ENCODE results near the gene FBXO10.

FBXO10 gene

DNA sequence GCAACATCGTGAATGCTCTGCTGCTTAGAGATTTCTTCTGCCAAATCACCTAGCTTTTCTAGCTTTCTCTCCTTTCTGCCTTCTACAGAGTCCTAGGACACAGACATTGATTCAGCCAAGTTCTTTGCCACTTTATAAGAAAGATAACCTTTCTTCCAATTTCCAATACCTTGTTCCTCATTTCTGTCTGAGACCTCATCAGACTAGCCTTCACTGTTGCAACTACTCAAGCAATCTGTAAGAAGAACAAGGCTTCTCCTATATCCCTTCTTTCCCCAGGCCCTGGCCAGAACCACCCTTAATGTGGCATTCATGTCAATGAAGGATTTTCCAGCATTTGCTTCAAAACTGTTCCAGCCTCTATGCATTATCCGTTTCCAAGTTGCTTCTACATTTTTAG lies 24.3 kb downstream of the FBXO10 start:
- no peak overlapping the region for H3K27ac ChIP-seq (replicated peaks)
- TF ChIP-seq GABPA (IDR thresholded peaks at IDR 0.05; ENCODE audit: low read depth): no peak
- no peak for TF ChIP-seq SPI1 (IDR thresholded peaks at IDR 0.05; ENCODE audit: borderline replicate concordance, low read depth)
- TF ChIP-seq POLR2AphosphoS5 (IDR thresholded peaks at IDR 0.05; ENCODE audit: low read depth): no peak
- TF ChIP-seq CTCF (IDR thresholded peaks at IDR 0.05; ENCODE audit: insufficient read depth, low read length): no peak
- TF ChIP-seq, protein P1, sequence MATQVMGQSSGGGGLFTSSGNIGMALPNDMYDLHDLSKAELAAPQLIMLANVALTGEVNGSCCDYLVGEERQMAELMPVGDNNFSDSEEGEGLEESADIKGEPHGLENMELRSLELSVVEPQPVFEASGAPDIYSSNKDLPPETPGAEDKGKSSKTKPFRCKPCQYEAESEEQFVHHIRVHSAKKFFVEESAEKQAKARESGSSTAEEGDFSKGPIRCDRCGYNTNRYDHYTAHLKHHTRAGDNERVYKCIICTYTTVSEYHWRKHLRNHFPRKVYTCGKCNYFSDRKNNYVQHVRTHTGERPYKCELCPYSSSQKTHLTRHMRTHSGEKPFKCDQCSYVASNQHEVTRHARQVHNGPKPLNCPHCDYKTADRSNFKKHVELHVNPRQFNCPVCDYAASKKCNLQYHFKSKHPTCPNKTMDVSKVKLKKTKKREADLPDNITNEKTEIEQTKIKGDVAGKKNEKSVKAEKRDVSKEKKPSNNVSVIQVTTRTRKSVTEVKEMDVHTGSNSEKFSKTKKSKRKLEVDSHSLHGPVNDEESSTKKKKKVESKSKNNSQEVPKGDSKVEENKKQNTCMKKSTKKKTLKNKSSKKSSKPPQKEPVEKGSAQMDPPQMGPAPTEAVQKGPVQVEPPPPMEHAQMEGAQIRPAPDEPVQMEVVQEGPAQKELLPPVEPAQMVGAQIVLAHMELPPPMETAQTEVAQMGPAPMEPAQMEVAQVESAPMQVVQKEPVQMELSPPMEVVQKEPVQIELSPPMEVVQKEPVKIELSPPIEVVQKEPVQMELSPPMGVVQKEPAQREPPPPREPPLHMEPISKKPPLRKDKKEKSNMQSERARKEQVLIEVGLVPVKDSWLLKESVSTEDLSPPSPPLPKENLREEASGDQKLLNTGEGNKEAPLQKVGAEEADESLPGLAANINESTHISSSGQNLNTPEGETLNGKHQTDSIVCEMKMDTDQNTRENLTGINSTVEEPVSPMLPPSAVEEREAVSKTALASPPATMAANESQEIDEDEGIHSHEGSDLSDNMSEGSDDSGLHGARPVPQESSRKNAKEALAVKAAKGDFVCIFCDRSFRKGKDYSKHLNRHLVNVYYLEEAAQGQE (IDR thresholded peaks at IDR 0.05; ENCODE audit: insufficient replicate concordance, low read depth): no peak
- H3K27me3 ChIP-seq (ENCODE audit: insufficient read depth, poor library complexity, severe bottlenecking): no peaks in the 10 kb centered on the region
- no peak overlapping the region for H3K4me3 ChIP-seq (replicated peaks; ENCODE audit: insufficient read depth, low read length)
- no peak for DNase-seq (ENCODE audit: low read depth in 1 of 2, low spot score in 1 of 2)

GRCh38 chr9:37551468-37551867 lies 24.7 kb downstream of the FBXO10 start:
- Histone ChIP-seq H3K4me3 (replicated peaks; ENCODE audit: insufficient read depth, low read length) (no peak overlapping the region), H3K27ac (replicated peaks) (no peak overlapping the region), H3K27me3 (ENCODE audit: insufficient read depth, poor library complexity, severe bottlenecking) (no peaks in the 10 kb centered on the region)
- DNase-seq (ENCODE audit: low read depth in 1 of 2, low spot score in 1 of 2): no peak
- TF ChIP-seq SPI1 (IDR thresholded peaks at IDR 0.05; ENCODE audit: borderline replicate concordance, low read depth): no peak
- TF ChIP-seq, protein P1 (IDR thresholded peaks at IDR 0.05; ENCODE audit: insufficient replicate concordance, low read depth): no peak
- no peak for TF ChIP-seq CTCF (IDR thresholded peaks at IDR 0.05; ENCODE audit: insufficient read depth, low read length)
- TF ChIP-seq POLR2AphosphoS5 (IDR thresholded peaks at IDR 0.05; ENCODE audit: low read depth): no peak
- TF ChIP-seq GABPA (IDR thresholded peaks at IDR 0.05; ENCODE audit: low read depth): no peak

GRCh38 chr9:37550781-37551180 lies 25.4 kb downstream of the FBXO10 start:
- Histone ChIP-seq H3K4me3 (replicated peaks; ENCODE audit: insufficient read depth, low read length) (no peak overlapping the region), H3K27me3 (ENCODE audit: insufficient read depth, poor library complexity, severe bottlenecking) (no peaks in the 10 kb centered on the region), H3K27ac (replicated peaks) (no peak overlapping the region)
- TF ChIP-seq CTCF (IDR thresholded peaks at IDR 0.05; ENCODE audit: insufficient read depth, low read length): no peak
- no peak for DNase-seq (ENCODE audit: low read depth in 1 of 2, low spot score in 1 of 2)

- no peaks in the 10 kb centered on the region for H3K27me3 ChIP-seq (ENCODE audit: insufficient read depth, poor library complexity, severe bottlenecking)
- DNase-seq (ENCODE audit: low read depth in 1 of 2, low spot score in 1 of 2): no peak
- TF ChIP-seq POLR2AphosphoS5 (IDR thresholded peaks at IDR 0.05; ENCODE audit: low read depth): no peak
- no peak for TF ChIP-seq CTCF (IDR thresholded peaks at IDR 0.05; ENCODE audit: insufficient read depth, low read length)
- no peak for TF ChIP-seq SPI1 (IDR thresholded peaks at IDR 0.05; ENCODE audit: borderline replicate concordance, low read depth)
- TF ChIP-seq, protein P1 (IDR thresholded peaks at IDR 0.05; ENCODE audit: insufficient replicate concordance, low read depth): no peak
- TF ChIP-seq GABPA (IDR thresholded peaks at IDR 0.05; ENCODE audit: low read depth): no peak
- no peak overlapping the region for H3K4me3 ChIP-seq (replicated peaks; ENCODE audit: insufficient read depth, low read length)
- no peak overlapping the region for H3K27ac ChIP-seq (replicated peaks)
These were observed 26.7 kb downstream of the FBXO10 start for GRCh38 chr9:37549527-37549926.
